Erythroblast (primary cell): ENCODE data around the gene FNDC3B.

ENCODE experiments used
- GATA1 ChIP-seq: IDR thresholded peaks from 2 replicates; pipeline ENCODE4 v1.6.1; 2011; ENCODE audit warnings: low read depth, mild to moderate bottlenecking, control low read depth, low read length, moderate library complexity
- POLR2A ChIP-seq: IDR thresholded peaks from 2 replicates; pipeline ENCODE4 v1.6.1; 2011; ENCODE audit warnings: mild to moderate bottlenecking, low read length

- TF ChIP-seq POLR2A: no peak
- TF ChIP-seq GATA1: no peak
Observed at GRCh38 chr3:172324611-172325203, 285.3 kb downstream of the FNDC3B start.
